NCI-H1694 (cell line): ENCODE measurements around the gene DNAH10.

Experiments
- DNase-seq: peaks from one replicate; lab custom pipeline; 2025; lab: John Stamatoyannopoulos, UW

The DNAH10 gene

DNA sequence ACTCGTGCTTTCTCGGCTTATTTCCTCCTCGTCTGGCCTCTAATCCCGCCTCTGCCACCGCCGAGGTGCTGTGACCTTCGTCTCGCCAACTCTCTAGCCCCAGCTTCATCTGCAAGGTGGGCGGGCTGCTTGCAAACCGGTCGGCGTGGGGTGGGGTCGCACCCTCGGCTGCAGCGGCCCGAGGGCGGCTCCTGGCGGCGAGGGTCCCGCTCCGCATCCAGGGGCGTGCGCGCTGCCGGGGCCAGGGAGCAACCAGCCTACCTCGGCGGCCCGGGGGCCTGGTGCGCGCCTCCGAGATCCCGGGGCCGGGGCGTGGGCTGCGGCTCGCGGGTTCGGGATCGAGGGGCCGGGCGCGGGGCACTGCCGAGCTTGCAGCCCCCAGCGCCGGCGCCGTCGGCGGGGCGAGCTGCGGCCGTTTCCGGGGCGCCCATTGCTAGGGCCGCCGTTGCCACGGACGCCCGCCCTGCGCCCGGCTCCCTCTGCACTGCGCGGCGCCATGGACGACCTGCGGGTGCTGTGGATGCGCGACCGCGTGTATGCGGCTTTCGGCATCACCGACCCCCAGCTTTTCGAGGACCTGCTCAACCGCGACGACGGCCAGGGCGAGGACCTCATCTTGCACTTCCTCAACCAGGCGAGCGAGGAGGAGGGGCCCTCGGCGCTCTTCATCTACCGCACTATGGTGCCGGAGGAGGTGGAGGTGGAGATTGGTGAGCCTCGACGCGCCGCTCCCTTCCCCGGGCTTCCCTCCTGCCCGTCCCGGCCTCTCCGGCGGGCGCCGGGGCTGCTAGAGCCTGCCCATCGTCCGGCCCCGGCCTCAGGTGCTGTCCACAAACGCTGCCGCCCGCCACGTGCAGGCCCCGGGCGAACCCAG lies at the start of gene DNAH10:
Gene DNAH10 (plus strand): TSS at position 461 of the 874 bp plus-strand sequence. CDS start 36 bp downstream, at position 497.
- no peak for DNase-seq

DNA sequence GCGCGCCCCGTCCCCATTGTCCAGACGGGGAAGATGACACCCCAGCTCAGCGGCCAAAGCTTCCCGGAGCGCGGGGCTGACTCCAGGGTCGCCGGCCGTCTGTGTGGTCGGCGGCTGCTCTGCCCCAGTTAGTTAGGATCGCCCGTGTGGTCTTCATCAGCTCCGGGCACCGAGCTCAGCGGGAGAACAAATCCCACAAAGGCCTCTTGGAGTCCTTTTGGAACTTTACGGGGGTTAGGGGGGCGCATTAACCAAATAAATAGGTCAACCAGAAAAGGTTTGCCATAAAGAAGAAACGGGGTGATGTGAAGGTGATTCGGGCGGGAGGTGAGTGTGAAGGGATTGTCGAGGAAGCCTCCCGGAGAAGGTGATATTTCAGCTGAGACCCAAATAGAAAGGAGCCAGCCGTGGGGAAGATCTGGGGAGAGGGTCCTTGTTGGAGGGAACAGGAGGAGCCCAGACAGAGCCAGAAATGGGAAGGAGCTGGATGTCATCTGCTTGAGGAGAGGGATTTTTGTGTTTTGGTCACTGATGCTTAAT lies 49.3 kb upstream of the DNAH10 start:
- DNase-seq = no peak

- DNase-seq = no peak
Measured at GRCh38 chr12:123713398-123713797, 48.7 kb upstream of the DNAH10 start.

- DNase-seq = no peak
Measured at GRCh38 chr12:123713823-123714585, 48.1 kb upstream of the DNAH10 start.

DNA sequence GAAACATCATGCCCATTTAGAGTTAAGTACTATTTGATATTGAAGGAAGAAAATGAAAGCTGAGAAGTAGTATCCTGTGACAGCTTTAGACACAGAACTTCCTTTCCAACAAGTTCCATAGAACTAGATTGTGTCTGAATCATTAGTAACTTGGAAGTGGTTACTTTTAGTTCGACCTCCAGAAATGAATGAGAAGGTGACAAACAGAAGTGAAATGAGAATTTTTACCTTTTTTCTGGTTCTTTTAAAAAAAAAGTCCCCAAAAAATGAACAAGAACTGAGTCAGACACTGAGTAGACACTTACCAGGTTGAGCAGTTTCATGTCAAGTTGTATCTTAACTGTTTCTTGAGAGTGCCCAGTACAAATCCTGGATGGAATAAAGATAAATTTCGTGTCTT lies 46.9 kb upstream of the DNAH10 start:
- DNase-seq = no peak

DNA sequence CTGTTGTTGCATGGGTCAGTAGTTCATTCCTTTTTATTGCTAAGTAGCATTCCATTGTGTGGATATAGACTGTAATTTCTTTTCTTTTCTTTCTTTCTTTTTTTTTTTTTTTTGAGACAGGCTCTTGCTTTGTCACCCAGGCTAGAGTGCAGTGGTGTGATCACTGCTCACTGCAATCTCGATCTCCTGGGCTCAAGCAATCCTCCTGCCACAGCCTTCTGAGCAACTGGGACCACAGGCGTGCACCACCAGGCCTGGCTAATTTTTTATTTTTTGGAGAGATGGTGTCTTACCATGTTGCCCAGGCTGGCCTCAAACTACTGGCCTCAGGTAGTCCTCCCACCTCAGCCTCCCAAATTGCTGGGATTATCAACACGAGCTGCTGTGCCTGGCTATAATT lies 44.8 kb upstream of the DNAH10 start:
- DNase-seq = no peak

DNA sequence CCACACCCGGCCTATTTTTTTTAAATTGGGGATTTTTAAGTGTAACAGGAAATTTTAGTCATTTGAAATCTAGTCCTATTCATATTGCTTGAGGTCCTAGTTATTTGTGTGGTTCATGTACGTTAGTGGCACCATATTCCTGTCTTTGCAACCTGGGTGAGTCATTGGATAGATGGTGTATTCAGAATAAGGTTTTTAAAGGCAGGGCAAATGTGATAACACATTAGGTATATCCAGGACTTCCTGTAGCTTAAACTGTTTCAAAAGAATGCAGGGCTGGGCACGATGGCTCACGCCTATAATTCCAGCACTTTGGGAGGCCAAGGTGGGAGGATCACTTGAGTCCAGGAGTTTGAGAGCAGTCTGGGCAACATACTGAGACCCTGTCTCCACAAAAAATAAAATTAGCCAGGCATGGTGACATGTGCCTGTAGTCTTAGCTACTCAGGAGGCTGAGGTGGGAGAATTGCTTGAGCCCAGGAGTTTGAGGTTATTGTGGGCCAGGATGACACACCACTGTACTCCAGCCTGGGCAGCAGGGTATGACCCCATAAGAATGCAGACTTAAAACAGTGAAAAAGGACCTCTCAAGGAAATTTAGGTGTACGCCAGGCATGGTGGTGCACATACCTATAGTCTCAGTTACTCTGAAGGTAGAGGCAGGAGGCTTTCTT lies 41.8 kb upstream of the DNAH10 start:
- DNase-seq = no peak

GRCh38 chr12:123721245-123721644 lies 40.9 kb upstream of the DNAH10 start:
- DNase-seq = no peak

GRCh38 chr12:123723011-123723410 lies 39.1 kb upstream of the DNAH10 start:
- no peak for DNase-seq

DNA sequence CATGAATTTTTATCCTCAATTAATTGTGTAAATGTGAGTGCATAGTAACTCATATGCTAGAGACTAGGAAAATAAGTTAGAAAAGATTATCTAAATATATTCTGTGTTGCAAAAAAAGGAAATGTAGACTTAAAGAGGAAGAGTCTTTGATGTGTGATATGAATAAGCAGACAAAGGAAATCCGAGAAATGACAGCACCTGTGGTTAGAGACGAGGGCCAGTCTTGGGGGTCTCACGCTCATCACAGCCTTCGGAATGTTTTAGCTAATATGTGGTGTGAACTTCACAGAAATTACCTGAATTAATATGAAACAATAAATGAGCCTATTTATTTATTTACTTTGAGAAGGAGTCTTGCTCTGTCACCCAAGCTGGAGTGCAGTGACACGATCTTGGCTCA lies 38.3 kb upstream of the DNAH10 start:
- DNase-seq = no peak

DNA sequence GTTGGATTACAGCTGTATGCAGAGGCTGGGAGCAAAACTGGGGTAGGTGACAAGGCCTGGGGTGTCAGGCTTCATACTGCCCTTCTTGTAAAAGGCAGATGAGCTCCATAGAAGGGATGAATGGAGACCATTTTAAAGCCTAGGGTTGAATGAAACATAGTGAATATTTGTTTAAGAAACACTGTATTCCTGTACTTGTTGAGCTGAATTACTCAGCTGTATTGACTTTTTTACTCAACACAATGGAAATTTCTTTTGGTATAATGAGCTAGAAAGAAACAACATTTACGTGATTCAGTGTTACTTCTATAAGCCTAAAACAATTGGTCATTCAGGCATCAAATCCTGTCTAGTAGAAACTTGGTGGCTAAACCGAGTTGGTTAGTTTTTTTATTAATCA lies 35.9 kb upstream of the DNAH10 start:
- DNase-seq = no peak

DNA sequence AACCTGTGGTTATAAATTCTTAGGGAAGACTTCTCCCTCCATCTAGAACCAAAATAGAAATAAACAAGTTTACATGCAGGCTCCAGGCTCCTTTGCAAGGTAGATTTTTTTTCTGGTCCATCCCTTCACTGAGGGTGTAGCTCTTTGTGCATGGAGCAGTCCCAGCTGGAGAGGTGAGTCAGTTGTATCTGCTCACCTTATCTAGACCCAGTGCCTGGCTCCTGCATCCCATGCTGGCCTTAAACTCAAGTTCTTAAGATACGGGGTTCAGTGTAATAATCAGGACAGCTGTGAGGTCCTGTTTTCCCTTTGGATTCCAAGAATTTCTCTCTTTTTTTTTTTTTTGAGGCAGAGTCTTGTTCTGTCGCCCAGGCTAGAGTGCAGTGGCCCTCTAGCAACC lies 35.1 kb upstream of the DNAH10 start:
- DNase-seq = no peak

DNA sequence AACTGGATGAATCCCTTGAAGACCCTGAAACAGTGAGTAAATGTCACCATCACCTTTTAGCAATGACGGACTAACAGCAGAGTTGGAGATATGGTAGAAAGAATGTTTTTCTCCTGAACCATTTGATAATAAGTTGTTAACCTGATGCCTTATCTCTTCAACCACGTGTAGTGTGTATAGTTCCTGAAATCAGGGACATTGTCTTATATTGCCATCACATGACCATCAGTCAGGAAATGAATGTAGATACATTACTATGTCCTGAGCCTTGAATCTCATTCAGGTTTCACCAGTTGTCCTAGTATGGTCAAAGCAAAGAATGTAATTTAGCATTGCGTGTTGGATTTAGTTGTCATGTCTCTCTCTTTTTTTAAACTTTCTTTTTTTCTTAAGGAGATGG lies 34.2 kb upstream of the DNAH10 start:
- DNase-seq = no peak

GRCh38 chr12:123731596-123731995 lies 30.5 kb upstream of the DNAH10 start:
- DNase-seq = no peak

- no peak for DNase-seq
Measured at GRCh38 chr12:123732251-123732650, 29.9 kb upstream of the DNAH10 start.

- DNase-seq = no peak
Measured at GRCh38 chr12:123733229-123733628, 28.9 kb upstream of the DNAH10 start.

DNA sequence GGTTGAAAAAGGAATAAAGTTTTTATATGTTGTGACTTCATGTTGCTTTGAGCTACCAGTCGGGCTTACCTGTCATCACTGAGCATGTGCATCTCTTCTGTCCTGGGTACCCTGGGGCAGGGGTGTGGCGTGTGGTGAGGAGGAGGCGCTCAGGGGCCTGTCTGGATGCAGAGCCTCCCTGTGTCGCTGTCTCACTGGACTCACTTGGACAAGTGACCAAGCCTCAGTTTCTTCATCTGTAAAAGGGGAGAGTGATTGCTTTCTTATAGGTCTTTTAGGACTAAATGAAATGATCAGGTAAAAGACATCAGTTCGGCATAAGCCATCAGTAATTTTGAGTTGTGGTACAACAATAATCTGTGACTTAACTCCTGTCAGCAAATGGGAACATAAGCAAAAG lies 27.8 kb upstream of the DNAH10 start:
- no peak for DNase-seq

DNA sequence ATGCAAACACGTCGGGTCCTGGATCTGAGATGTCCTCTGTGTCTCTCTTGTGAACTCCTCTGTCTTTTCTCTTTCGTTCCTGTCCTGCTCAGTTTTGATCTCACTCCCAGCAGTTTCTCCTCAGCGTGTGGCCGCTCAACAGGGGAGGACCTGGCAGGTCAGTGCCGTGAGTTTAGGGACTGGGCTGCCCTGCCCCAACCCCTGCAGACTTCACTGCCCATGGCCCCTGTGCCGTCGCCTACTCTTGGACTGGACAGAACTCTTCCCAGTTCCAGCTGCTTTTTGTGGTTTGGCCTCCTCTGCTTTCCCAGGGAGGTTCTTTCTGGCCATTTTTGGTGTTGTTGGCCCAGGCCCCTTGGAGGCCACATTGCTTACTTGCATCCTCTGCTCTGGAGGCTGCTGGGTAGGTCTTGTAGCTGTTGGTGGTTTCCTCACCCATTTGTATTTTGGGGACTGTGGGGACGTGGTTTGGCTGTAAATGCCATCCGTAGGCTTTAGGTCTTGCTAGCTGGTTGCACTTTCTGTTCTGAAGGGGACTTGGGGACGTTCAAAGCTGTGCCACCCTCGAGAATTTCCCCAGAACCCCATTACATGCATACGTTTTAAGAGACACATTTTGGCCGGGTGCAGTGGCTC lies 20.0 kb upstream of the DNAH10 start:
- no peak for DNase-seq

- DNase-seq = no peak
Measured at GRCh38 chr12:123743002-123743401, 19.1 kb upstream of the DNAH10 start.

GRCh38 chr12:123744836-123745235 lies 17.3 kb upstream of the DNAH10 start:
- DNase-seq = no peak

GRCh38 chr12:123747309-123747708 lies 14.8 kb upstream of the DNAH10 start:
- DNase-seq = no peak

- DNase-seq = no peak
Measured at GRCh38 chr12:123748161-123748560, 13.9 kb upstream of the DNAH10 start.
